ENCODE measurements around the gene CALML5.
"Not testable (repeated sequence)": the region's sequence is repeated elsewhere in the genome, so short reads cannot be mapped to it uniquely, and the experiment has no call there.

Gene CALML5

GRCh38 chr10:5479481-5480161, 19.7 kb downstream of the CALML5 start:
- DNase-seq: peak; percentile 45 to 46

- DNase-seq: no peak
Observed at GRCh38 chr10:5478694-5479305, 20.6 kb downstream of the CALML5 start.

- no peak for DNase-seq
Observed at GRCh38 chr10:5477948-5478693, 21.2 kb downstream of the CALML5 start.

GRCh38 chr10:5476918-5477525, 22.3 kb downstream of the CALML5 start:
- DNase-seq: no peak

- not testable (repeated sequence) for DNase-seq
Observed at GRCh38 chr10:5475974-5476807, 23.2 kb downstream of the CALML5 start.

GRCh38 chr10:5475088-5475487, 24.3 kb downstream of the CALML5 start:
- not testable (repeated sequence) for DNase-seq

- not testable (repeated sequence) for DNase-seq
Observed at GRCh38 chr10:5474642-5475041, 24.7 kb downstream of the CALML5 start.

GRCh38 chr10:5470062-5470751, 29.2 kb downstream of the CALML5 start:
- DNase-seq: no peak

- DNase-seq: no peak
Observed at GRCh38 chr10:5469353-5470061, 29.9 kb downstream of the CALML5 start.

GRCh38 chr10:5468262-5469106, 30.9 kb downstream of the CALML5 start:
- DNase-seq: no peak

- DNase-seq: no peak
Observed at GRCh38 chr10:5467634-5468255, 31.6 kb downstream of the CALML5 start.

- DNase-seq: no peak
Observed at GRCh38 chr10:5467207-5467535, 32.2 kb downstream of the CALML5 start.

- no peak for DNase-seq
Observed at GRCh38 chr10:5466451-5467206, 32.7 kb downstream of the CALML5 start.

- no peak for DNase-seq
Observed at GRCh38 chr10:5465976-5466450, 33.4 kb downstream of the CALML5 start.

GRCh38 chr10:5464546-5464945, 34.8 kb downstream of the CALML5 start:
- no peak for DNase-seq

- no peak for DNase-seq
Observed at GRCh38 chr10:5462841-5463293, 36.5 kb downstream of the CALML5 start.

GRCh38 chr10:5461914-5462840, 37.2 kb downstream of the CALML5 start:
- no peak for DNase-seq

- no peak for DNase-seq
Observed at GRCh38 chr10:5461203-5461588, 38.2 kb downstream of the CALML5 start.

Data from inflammatory macrophage treated with lipopolysaccharide for 1 hour (primary cell).